Measurements from ENCODE around the gene AGRP.

Gene AGRP, protein sequence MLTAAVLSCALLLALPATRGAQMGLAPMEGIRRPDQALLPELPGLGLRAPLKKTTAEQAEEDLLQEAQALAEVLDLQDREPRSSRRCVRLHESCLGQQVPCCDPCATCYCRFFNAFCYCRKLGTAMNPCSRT

DNA sequence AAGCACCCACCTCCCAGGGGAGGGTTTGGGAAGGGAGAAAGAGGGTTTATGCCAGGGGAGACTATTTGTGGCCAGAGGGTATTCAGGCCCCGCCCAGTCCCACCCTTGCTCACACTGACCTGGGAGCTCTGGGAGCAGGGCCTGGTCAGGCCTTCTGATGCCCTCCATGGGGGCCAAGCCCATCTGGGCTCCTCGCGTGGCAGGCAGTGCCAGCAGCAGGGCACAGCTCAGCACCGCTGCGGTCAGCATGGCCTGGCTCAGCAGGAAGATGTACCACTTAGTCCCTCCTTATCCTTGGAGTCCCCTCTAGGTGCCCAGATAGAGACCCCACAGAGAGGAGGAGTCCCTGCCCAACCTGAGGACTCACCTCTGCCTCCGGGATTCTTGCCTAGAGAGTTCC is at the start of gene AGRP:
Gene AGRP, minus strand, starts transcription at position 398 of the 400 bp plus-strand sequence. Its CDS starts 149 bp downstream, at position 249.
- TF ChIP-seq, protein P1, sequence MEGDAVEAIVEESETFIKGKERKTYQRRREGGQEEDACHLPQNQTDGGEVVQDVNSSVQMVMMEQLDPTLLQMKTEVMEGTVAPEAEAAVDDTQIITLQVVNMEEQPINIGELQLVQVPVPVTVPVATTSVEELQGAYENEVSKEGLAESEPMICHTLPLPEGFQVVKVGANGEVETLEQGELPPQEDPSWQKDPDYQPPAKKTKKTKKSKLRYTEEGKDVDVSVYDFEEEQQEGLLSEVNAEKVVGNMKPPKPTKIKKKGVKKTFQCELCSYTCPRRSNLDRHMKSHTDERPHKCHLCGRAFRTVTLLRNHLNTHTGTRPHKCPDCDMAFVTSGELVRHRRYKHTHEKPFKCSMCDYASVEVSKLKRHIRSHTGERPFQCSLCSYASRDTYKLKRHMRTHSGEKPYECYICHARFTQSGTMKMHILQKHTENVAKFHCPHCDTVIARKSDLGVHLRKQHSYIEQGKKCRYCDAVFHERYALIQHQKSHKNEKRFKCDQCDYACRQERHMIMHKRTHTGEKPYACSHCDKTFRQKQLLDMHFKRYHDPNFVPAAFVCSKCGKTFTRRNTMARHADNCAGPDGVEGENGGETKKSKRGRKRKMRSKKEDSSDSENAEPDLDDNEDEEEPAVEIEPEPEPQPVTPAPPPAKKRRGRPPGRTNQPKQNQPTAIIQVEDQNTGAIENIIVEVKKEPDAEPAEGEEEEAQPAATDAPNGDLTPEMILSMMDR (IDR thresholded peaks at IDR 0.05; ENCODE audit: control insufficient read depth, extremely low read depth, insufficient read depth) = no peak
- H3K4me3 ChIP-seq (ENCODE audit: low read depth, low read length) = no peak within 1 kb of the TSS
- DNase-seq (ENCODE audit: low read depth) = no peak

DNA sequence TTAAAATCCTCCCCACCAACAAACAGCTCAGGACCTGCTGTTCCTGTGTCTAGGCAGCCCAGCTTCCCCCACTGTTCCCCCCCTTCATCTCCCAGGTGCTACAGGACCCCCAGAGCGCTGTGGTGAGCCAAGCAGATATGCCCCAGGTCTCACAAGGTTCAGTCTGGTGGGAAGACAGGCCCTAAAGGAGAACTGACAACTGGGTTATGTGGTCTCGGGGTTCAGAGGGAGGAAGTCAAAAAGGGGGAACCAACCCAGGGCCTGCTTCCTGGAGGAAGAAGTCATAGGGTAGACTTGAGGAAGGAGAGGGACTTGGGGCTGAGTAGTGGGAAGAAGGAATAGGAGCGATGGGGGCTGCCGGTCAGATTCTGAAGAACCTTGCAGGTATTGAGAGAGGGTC is 47.9 kb upstream of the AGRP start:
- TF ChIP-seq, protein P1 (IDR thresholded peaks at IDR 0.05; ENCODE audit: control insufficient read depth, extremely low read depth, insufficient read depth) = no peak
- DNase-seq (ENCODE audit: low read depth) = no peak
- no peak overlapping the region for H3K4me3 ChIP-seq (ENCODE audit: low read depth, low read length)

DNA sequence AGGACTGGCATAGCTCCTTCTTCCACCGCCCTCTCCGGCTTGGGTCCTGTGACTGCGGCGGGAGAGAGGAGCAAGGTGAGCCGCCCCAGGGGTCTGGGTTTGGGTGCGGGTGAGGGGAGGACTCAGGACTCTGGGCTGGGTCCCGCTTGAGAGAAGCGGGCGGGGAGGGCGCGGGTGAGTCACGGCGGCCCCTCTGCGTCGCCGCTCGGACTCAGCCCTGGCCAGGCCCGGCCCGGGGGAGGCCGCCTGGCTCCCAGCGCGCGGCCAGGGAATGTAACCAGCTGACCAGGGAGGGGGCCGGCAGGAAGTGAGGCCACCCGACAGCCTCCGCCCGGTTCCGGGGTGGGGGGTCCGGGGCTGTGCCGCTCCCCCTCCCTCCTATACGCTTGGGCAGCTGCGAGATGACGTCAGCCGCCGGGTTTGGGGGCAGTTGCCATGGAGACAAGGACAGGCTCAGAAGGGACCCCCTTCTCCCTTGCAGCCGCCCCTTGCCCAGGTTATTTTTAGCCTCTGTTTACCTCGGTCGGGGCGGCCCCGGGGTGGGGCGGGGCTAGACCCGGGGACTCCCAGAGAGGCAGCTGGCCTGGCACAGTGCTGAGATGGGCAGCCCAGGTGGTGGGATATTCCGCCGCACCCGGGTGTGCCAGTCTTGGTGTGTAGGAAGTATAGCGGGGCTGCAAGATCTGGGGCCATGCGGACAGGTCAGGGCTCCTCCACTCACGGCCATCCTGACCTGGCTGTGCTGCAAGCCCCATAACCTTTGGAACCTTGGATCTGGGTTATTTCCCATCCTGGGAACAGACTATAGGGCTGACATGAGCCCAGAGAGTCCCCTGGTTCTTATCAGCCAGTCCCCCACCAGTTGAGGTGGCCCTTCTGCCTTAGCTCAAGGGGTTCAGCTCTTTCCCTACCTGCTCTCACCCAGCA is 46.9 kb upstream of the AGRP start:
- H3K4me3 ChIP-seq (ENCODE audit: low read depth, low read length) = peak overlapping the region; percentile 79
- DNase-seq (ENCODE audit: low read depth) = no peak
- TF ChIP-seq, protein P1 (IDR thresholded peaks at IDR 0.05; ENCODE audit: control insufficient read depth, extremely low read depth, insufficient read depth) = no peak

DNA sequence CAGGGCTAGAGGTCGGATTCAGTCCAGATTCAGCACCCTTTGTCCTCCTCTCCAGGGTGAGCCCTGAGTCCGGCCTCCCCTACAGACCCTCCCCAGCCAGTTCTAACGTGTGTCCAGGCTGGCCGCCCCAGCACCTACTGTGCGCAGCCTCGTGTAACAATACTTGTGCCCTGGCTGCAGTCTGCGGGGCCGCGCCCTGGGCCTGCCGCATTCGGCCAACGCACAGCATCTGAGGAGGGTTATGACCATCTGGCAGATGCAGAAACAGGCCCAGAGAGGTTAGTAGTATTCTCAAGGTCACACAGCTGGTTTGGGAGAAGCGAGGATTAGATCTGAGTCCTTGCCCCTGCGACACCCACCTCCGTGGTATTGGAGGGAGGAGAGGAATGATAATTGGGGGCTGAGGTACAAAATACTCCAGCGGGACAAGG is 46.2 kb upstream of the AGRP start:
- peak overlapping the region; percentile 79 for H3K4me3 ChIP-seq (ENCODE audit: low read depth, low read length)
- DNase-seq (ENCODE audit: low read depth) = no peak

DNA sequence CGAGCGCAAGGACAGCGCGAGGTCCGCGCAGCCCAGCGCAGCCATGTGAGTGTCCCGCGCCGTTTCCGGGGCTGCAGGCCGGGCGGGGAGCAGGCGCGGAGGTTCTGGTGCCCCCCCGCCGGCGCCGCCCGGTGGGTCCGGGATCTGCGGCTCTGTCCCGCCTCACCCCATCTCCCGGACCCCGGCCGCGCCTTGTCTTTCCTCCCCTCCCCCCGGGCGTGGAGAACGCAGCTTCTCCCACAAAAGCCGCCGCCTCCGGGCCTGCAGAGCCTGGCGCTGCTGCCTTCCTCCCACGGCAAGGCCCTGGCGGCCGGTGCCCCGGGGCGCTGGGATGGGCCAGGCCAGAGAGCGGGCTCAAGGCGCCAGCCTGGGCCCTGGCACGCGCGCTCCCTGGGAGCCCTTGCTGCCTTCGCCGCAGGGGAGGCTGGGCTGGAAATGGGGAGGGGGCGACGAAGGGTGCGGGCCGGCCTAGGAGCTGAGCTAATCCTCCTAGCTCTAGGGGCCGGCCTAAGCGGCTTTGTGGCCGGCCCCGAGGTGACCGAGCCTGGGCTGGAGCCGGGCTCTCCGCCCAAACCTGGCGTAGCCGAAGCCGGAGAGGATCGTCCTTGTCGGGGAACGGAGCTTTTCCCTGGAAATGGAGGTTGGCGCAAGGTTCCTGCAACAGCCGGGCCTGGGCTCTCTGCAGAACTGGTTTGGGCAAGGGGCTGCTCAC is 45.7 kb upstream of the AGRP start:
- H3K4me3 ChIP-seq (ENCODE audit: low read depth, low read length) = peak overlapping the region; percentile 79
- TF ChIP-seq, protein P1 (IDR thresholded peaks at IDR 0.05; ENCODE audit: control insufficient read depth, extremely low read depth, insufficient read depth) = no peak
- no peak for DNase-seq (ENCODE audit: low read depth)

More for the DNA sequence above, 46.2 kb upstream of the AGRP start:
- TF ChIP-seq, protein P1 (IDR thresholded peaks at IDR 0.05; ENCODE audit: control insufficient read depth, extremely low read depth, insufficient read depth) = no peak

DNA sequence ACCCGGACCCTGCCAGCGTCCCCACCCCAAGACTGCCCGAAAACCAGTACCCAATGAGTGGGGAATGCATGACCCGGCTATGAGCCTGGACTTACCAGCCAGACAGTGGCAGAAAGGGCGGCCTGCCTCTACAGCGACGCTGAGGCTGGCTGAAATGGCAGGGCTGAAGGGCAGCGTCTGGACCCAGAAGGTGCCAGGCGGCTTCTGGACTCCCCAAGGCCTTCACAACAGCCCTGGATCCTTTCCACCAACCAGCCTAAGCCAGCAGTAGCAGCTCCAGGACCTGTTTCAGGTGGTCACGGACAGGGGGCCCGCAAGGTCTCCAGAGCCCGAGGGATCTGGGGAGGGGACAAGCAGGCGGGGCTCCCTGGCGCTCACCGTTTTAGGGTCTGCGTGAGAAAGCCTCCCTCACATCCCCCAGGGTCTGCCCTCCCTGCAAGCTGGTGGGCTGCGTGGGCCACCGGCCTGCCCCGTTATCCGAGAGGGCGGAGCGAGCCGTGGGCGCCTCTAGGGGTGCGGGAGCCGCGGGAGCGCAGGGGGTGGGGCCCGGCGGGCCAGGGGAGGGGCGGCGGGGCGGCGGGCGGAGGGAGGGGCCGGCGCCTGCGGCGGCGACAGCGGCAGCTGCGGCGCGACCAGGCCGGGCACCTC is 45.0 kb upstream of the AGRP start, which contains the start of gene RIPOR1:
Gene RIPOR1, plus strand, starts transcription at position 608 of the 648 bp plus-strand sequence. CDS start 9,618 bp downstream, outside the sequence.
- H3K4me3 ChIP-seq (ENCODE audit: low read depth, low read length) = peak within 1 kb of the TSS; percentile 79
- TF ChIP-seq, protein P1 (IDR thresholded peaks at IDR 0.05; ENCODE audit: control insufficient read depth, extremely low read depth, insufficient read depth) = 0 out of 2 replicates have a peak, but pooled peaks have one; percentile 4
- no peak for DNase-seq (ENCODE audit: low read depth)
